Measurements from ENCODE around the gene KCNN3. TPM values are rescaled to one million over a fixed set of nuclear protein-coding genes. Genes with fewer than 3 reads are reported as not detected.

KCNN3 gene
- total RNA-seq, 1 experiment from 2014 or later: 0.73 TPM

DNA sequence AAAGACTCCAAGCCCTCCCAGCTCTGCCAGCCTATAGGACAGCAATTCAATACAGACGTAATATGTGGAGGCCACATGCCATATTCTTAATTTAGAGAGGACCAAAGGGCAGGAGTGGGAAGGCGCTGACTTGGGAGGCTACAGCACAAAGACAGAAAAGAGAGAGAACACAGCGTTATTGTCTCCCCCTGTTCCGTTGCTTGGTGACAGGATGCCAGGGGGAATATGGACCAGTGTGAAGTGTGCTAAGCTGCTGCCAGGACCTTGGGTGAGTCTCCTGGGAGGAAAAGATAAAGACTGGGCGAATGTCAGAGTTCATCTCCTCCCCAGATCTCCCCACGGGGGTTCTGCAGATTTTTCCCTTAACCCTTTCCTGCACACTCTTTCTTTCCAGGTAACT lies 160.0 kb downstream of the KCNN3 start:
- ChIA-PET POLR2A (ENCODE audit: low non-redundant PET) (no interaction called here), CTCF (no interaction called here)
- DNase-seq (ENCODE audit: low spot score): no peak
- no TSS peak for BruUV-seq (replicated peaks)
- TF ChIP-seq, protein P1, sequence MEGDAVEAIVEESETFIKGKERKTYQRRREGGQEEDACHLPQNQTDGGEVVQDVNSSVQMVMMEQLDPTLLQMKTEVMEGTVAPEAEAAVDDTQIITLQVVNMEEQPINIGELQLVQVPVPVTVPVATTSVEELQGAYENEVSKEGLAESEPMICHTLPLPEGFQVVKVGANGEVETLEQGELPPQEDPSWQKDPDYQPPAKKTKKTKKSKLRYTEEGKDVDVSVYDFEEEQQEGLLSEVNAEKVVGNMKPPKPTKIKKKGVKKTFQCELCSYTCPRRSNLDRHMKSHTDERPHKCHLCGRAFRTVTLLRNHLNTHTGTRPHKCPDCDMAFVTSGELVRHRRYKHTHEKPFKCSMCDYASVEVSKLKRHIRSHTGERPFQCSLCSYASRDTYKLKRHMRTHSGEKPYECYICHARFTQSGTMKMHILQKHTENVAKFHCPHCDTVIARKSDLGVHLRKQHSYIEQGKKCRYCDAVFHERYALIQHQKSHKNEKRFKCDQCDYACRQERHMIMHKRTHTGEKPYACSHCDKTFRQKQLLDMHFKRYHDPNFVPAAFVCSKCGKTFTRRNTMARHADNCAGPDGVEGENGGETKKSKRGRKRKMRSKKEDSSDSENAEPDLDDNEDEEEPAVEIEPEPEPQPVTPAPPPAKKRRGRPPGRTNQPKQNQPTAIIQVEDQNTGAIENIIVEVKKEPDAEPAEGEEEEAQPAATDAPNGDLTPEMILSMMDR (conservative IDR thresholded peaks at IDR 0.05; ENCODE audit: low read depth, low read length): no peak
- no peak for TF ChIP-seq EZH2 (IDR thresholded peaks at IDR 0.05; ENCODE audit: borderline replicate concordance, low read depth, low read length, poor library complexity, severe bottlenecking)
- no peaks in the 10 kb centered on the region for H3K4me1 ChIP-seq (ENCODE audit: insufficient read depth, low read length, poor library complexity, severe bottlenecking)
- no peaks in the 10 kb centered on the region for H3K9me3 ChIP-seq (ENCODE audit: low read depth, low read length, poor library complexity, severe bottlenecking)
- H3K27ac ChIP-seq (ENCODE audit: low read depth, low read length, poor library complexity, severe bottlenecking): no peak overlapping the region
- H3K36me3 ChIP-seq (ENCODE audit: insufficient read depth, low read length, poor library complexity, severe bottlenecking): no peaks in the 10 kb centered on the region
- no peak overlapping the region for H3K4me3 ChIP-seq (ENCODE audit: low read depth, low read length, poor library complexity, severe bottlenecking)
- intact Hi-C loops (cut with micrococcal nuclease; ENCODE audit: unreplicated experiment): no loop called here
- no peaks in the 10 kb centered on the region for H3K27me3 ChIP-seq (replicated peaks; ENCODE audit: insufficient read depth, low read depth, low read length, poor library complexity)

DNA sequence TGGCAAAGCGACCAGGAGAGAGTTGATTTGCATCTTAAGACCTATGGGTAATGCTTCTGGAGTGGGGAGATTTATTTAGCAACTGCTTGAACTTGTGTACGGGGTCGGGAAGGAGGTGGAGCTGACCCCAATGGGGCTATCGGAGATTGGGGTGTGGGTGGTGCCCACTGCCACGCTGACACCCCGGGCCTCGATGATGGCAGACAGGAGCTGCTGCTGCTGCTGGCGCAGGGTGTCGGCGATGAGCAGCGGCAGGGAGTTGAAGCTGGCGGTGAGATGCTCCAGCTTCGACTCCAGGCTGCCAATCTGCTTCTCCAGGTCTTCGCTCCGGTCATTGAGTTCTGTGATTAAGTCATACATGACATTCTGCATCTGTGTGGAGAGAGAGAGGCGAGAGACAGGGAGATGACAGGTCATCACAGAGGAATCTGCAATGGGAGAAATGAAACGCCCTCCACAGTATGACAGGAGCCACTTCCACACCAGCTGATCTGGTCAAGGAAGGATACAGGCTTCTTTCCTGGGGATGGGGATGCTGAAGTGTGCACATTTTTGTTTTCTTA lies 162.1 kb downstream of the KCNN3 start:
- Histone ChIP-seq H3K4me3 (ENCODE audit: low read depth, low read length, poor library complexity, severe bottlenecking) (no peak overlapping the region), H3K36me3 (ENCODE audit: insufficient read depth, low read length, poor library complexity, severe bottlenecking) (no peaks in the 10 kb centered on the region), H3K27ac (ENCODE audit: low read depth, low read length, poor library complexity, severe bottlenecking) (no peak overlapping the region), H3K9me3 (ENCODE audit: low read depth, low read length, poor library complexity, severe bottlenecking) (no peaks in the 10 kb centered on the region), H3K4me1 (ENCODE audit: insufficient read depth, low read length, poor library complexity, severe bottlenecking) (no peaks in the 10 kb centered on the region), H3K27me3 (replicated peaks; ENCODE audit: insufficient read depth, low read depth, low read length, poor library complexity) (no peaks in the 10 kb centered on the region)
- ChIA-PET CTCF (interaction anchor here (0.8 kb wide), 1 partner anchor 22 kb away, joined by 4 read pairs; no protein-coding TSS in a partner anchor), POLR2A (ENCODE audit: low non-redundant PET) (no interaction called here)
- no peak for DNase-seq (ENCODE audit: low spot score)
- intact Hi-C loops (cut with micrococcal nuclease; ENCODE audit: unreplicated experiment): no loop called here
- no TSS peak for BruUV-seq (replicated peaks)
- TF ChIP-seq, protein P1 (conservative IDR thresholded peaks at IDR 0.05; ENCODE audit: low read depth, low read length): no peak
- TF ChIP-seq EZH2 (IDR thresholded peaks at IDR 0.05; ENCODE audit: borderline replicate concordance, low read depth, low read length, poor library complexity, severe bottlenecking): no peak

DNA sequence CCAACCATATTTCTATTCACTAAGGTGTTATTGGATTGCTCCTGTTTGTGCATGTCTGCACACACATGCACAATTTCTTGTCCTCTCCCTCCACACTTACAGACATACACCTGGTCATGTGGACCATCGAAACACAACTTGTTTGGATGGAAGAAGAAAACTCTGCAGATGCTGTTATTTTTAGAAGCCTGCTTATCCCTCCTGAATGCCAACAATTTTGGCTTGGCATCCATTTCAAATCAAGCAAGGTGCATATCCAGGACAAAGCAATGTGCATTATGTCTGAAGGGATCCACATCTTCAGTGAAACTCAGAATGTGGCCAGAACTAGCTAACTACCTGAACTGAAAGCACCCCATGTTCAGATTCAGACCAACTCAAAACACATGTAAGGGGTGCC lies 163.2 kb downstream of the KCNN3 start:
- no TSS peak for BruUV-seq (replicated peaks)
- Histone ChIP-seq H3K4me1 (ENCODE audit: insufficient read depth, low read length, poor library complexity, severe bottlenecking) (no peaks in the 10 kb centered on the region), H3K4me3 (ENCODE audit: low read depth, low read length, poor library complexity, severe bottlenecking) (no peak overlapping the region), H3K36me3 (ENCODE audit: insufficient read depth, low read length, poor library complexity, severe bottlenecking) (no peaks in the 10 kb centered on the region), H3K27ac (ENCODE audit: low read depth, low read length, poor library complexity, severe bottlenecking) (no peak overlapping the region), H3K27me3 (replicated peaks; ENCODE audit: insufficient read depth, low read depth, low read length, poor library complexity) (no peaks in the 10 kb centered on the region), H3K9me3 (ENCODE audit: low read depth, low read length, poor library complexity, severe bottlenecking) (no peaks in the 10 kb centered on the region)
- TF ChIP-seq EZH2 (IDR thresholded peaks at IDR 0.05; ENCODE audit: borderline replicate concordance, low read depth, low read length, poor library complexity, severe bottlenecking): no peak
- TF ChIP-seq, protein P1 (conservative IDR thresholded peaks at IDR 0.05; ENCODE audit: low read depth, low read length): no peak
- ChIA-PET CTCF (no interaction called here), POLR2A (ENCODE audit: low non-redundant PET) (no interaction called here)
- DNase-seq (ENCODE audit: low spot score): no peak
- intact Hi-C loops (cut with micrococcal nuclease; ENCODE audit: unreplicated experiment): no loop called here
